ENCODE measurements around the gene GJA9.

The GJA9 gene

DNA sequence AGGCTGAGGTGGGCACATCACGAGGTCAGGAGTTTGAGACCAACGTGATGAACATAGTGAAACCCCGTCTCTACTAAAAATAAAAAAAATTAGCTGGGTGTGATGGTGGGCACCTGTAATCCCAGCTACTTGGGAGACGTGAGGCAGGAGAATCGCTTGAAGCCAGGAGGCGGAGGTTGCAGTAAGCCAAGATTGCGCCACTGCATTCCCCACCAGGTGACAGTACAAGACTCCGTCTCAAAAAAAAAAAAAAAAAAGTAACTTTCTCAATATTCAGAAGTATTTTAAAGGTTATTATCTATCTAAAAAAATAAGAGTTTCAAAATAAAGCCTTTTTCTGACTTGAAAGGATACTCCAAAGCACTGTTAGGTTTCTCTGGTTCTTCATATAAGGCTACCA is 14.2 kb downstream of the GJA9 start:
- no peak for DNase-seq (ENCODE audit: low read depth)
- TF ChIP-seq, protein P1, sequence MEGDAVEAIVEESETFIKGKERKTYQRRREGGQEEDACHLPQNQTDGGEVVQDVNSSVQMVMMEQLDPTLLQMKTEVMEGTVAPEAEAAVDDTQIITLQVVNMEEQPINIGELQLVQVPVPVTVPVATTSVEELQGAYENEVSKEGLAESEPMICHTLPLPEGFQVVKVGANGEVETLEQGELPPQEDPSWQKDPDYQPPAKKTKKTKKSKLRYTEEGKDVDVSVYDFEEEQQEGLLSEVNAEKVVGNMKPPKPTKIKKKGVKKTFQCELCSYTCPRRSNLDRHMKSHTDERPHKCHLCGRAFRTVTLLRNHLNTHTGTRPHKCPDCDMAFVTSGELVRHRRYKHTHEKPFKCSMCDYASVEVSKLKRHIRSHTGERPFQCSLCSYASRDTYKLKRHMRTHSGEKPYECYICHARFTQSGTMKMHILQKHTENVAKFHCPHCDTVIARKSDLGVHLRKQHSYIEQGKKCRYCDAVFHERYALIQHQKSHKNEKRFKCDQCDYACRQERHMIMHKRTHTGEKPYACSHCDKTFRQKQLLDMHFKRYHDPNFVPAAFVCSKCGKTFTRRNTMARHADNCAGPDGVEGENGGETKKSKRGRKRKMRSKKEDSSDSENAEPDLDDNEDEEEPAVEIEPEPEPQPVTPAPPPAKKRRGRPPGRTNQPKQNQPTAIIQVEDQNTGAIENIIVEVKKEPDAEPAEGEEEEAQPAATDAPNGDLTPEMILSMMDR (conservative IDR thresholded peaks at IDR 0.05; ENCODE audit: low read depth, low read length), result no peak
- H3K4me3 ChIP-seq (ENCODE audit: low read depth, low read length), result no peak overlapping the region

DNA sequence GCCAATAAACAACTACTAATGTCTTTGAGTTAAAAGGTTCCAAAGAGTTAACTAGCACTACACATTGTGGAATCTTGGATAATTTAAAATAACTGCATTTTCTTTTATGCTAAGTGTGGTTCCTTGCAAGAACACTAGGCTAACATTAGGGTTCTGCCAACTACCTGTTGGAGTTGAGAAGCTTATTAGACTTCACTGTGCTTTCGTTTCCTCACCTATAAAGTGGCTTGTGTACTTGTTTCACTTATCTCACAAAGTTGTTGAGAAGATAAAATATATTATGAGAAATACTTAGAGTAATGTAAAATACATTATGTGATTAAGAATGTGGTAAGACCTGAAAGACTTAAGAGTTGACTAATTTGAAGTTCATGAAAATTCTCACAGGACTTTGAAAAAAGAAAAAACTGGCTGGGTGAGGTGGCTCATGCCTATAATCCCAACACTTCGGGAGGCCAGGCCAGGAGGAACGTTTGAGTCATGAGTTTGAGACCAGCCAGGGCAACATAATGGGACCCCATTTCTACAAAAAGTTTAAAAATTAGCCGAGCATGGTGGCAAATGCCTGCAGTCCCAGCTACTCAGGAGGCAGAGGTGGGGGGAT is 16.2 kb downstream of the GJA9 start:
- DNase-seq (ENCODE audit: low read depth), result peak; percentile 13
- TF ChIP-seq, protein P1 (conservative IDR thresholded peaks at IDR 0.05; ENCODE audit: low read depth, low read length), result no peak
- no peak overlapping the region for H3K4me3 ChIP-seq (ENCODE audit: low read depth, low read length)

DNA sequence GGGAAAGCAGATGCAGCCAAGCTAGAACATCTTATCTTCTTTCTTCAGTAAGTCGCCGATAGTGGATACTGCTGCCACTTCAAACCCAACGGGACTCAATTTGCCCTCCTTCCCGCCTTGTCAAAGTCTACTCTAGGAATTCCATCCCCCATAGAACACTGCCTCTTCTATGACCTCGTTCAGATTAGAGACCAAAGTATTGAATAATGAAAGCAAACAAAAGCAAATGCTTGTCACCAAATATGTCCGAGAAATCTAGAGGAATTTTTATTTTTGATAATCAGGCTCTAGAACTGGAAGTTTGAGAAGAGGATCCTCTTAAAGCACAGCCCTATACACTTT is 21.0 kb downstream of the GJA9 start:
- H3K4me3 ChIP-seq (ENCODE audit: low read depth, low read length), result peak overlapping the region; percentile 75
- TF ChIP-seq, protein P1 (conservative IDR thresholded peaks at IDR 0.05; ENCODE audit: low read depth, low read length), result no peak

DNA sequence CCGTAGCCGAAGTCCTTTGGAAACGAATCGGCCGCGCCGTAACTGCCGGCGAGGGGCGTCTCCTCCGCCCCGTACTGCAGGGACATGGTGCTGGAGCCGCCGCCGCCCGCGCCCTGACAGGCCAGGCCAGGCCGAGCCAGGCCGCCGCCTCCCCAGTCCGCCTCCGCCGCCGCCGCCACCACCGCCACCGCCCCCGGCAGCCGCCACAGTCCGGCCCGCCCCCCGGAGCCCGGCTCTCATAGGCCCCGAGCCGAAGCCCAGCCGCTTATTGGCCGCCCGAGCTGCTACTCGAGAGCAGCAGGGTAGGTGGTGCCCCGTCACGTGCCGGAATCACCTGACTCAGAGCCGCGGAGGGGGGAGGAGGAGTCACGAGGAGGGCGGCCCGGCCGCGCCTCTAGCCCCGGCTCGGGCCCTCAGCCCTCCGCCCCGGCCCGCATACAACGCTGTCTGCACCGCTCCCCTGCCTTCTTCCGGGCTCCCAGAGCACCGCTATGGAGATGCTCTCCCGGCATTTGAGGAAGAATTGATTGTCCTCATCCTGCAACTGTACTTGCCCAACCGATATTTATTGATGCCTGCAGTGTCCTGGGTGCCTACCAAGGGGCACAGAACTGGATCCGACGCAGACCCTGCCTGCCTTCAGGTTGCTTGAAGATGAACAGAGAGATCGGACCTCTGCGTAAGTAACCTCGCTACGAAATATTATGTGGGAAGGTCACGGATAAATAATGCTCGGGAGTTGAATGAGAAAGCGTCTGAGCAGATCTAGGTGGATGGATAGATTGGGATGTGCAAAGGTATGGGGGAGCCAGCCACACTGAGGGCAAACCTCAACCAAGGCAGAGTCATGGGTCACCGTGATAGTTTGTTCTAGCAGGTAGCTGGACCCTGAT is 21.6 kb downstream of the GJA9 start, which contains the start of gene RRAGC:
TSS of gene RRAGC (minus strand) at position 212 of the 893 bp plus-strand sequence. CDS start at position 86, 126 bp downstream.
- peak within 1 kb of the TSS; percentile 91 for H3K4me3 ChIP-seq (ENCODE audit: low read depth, low read length)
- TF ChIP-seq, protein P1 (conservative IDR thresholded peaks at IDR 0.05; ENCODE audit: low read depth, low read length), result no peak
- DNase-seq (ENCODE audit: low read depth), result peak; percentile 99

More for the DNA sequence above, 21.0 kb downstream of the GJA9 start:
- DNase-seq (ENCODE audit: low read depth), result peak; percentile 16

DNA sequence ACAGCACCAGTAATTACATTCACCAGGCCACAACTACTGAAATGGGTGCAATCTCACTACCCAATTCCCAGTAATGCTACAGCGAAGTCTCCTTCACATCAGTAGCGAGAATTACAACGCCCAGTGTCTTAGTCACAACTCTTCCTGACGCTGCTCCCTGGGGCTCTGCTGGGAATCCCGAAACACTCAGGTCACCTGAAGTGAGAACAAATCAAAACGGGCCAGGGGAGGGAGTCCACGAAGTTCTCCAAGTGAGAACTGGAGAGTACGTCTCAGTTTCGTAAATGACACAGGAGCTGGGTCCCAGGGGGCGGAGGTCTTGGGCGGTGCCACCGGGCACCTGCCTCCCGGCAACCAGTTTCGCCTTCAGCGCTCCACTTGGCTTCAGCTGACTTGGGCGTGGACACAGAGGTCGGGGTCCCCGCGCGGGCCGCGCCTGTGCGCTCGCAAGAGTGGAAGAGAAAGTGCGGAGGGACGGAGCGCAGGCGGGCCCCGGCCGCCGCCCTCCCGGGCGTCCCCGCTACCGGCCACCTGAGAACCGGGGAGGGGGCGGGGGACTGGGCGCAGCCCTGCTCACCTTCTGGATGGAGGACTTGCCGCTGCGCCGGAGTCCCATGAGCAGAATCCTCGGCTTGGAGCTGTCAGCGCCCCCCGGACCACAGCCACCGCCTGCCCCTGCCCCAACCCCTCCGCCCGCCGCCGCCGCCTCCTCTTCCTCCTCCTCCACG is 22.4 kb downstream of the GJA9 start:
- TF ChIP-seq, protein P1 (conservative IDR thresholded peaks at IDR 0.05; ENCODE audit: low read depth, low read length), result no peak
- DNase-seq (ENCODE audit: low read depth), result peak; percentile 70
- H3K4me3 ChIP-seq (ENCODE audit: low read depth, low read length), result peak overlapping the region; percentile 91

DNA sequence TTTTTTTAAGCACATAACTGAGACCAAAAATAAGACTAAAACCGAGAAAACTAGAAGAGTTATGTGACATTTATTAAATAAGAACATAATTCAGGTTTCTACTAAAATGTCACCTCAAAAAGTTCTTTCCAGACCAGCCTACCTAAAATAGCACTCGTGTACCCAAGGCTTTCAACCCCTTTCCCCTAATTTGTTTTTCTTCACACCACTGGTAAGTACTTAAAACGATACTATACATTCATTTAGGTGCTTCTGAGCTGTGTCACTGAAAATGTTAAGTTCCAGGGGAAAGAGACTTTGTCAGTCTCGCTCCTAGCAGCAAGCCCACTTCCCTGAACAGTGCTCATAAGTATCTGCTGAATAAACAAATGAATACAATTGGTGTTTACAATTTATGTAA is 28.6 kb downstream of the GJA9 start:
- TF ChIP-seq, protein P1 (conservative IDR thresholded peaks at IDR 0.05; ENCODE audit: low read depth, low read length), result no peak

More for the DNA sequence above, 28.6 kb downstream of the GJA9 start:
- H3K4me3 ChIP-seq (ENCODE audit: low read depth, low read length), result no peak overlapping the region
- DNase-seq (ENCODE audit: low read depth), result no peak
